ENCODE results near the gene SEMA5A.

Gene SEMA5A

GRCh38 chr5:9376363-9377117 lies 169.3 kb downstream of the SEMA5A start:
- no peak for TF ChIP-seq EZH2phosphoT487 (IDR thresholded peaks at IDR 0.05; ENCODE audit: low read length)
- TF ChIP-seq CTCF (IDR thresholded peaks at IDR 0.05; ENCODE audit: low read length): no peak
- TF ChIP-seq EZH2 (optimal IDR thresholded peaks at IDR 0.05; ENCODE audit: low read depth, low read length): no peak
- Histone ChIP-seq H3K4me1 (ENCODE audit: low read length) (no peaks in the 10 kb centered on the region), H3K27ac (ENCODE audit: low read length) (no peak overlapping the region), H3K4me2 (ENCODE audit: low read depth, low read length) (no peak overlapping the region), H3K27me3 (replicated peaks; ENCODE audit: insufficient read depth, low read length) (no peaks in the 10 kb centered on the region), H4K20me1 (ENCODE audit: insufficient read depth, low read length) (no peaks in the 10 kb centered on the region), H3K36me3 (replicated peaks; ENCODE audit: insufficient read depth, low read length) (no peaks in the 10 kb centered on the region), H3F3A (ENCODE audit: insufficient read depth, low read length) (no peaks in the 10 kb centered on the region), H3K4me3 (ENCODE audit: low read length) (no peak overlapping the region), H3K9me3 (replicated peaks; ENCODE audit: insufficient read depth, low read length) (no peaks in the 10 kb centered on the region), H3K9ac (ENCODE audit: low read length) (no peak overlapping the region), H3K79me2 (ENCODE audit: low read length) (no peaks in the 10 kb centered on the region), H3K9me2 (replicated peaks; ENCODE audit: insufficient read depth, low read length) (no peaks in the 10 kb centered on the region), H2AFZ (ENCODE audit: low read length) (no peak overlapping the region)
- DNase-seq: no peak

- no peak for DNase-seq
- Histone ChIP-seq H3K9ac (ENCODE audit: low read length) (no peak overlapping the region), H3K27me3 (replicated peaks; ENCODE audit: insufficient read depth, low read length) (no peaks in the 10 kb centered on the region), H3K9me2 (replicated peaks; ENCODE audit: insufficient read depth, low read length) (no peaks in the 10 kb centered on the region), H3K27ac (ENCODE audit: low read length) (no peak overlapping the region), H3F3A (ENCODE audit: insufficient read depth, low read length) (no peaks in the 10 kb centered on the region), H2AFZ (ENCODE audit: low read length) (no peak overlapping the region), H4K20me1 (ENCODE audit: insufficient read depth, low read length) (no peaks in the 10 kb centered on the region), H3K36me3 (replicated peaks; ENCODE audit: insufficient read depth, low read length) (no peaks in the 10 kb centered on the region), H3K4me3 (ENCODE audit: low read length) (no peak overlapping the region), H3K4me2 (ENCODE audit: low read depth, low read length) (no peak overlapping the region), H3K4me1 (ENCODE audit: low read length) (no peaks in the 10 kb centered on the region), H3K9me3 (replicated peaks; ENCODE audit: insufficient read depth, low read length) (no peaks in the 10 kb centered on the region), H3K79me2 (ENCODE audit: low read length) (no peaks in the 10 kb centered on the region)
- no peak for TF ChIP-seq EZH2phosphoT487 (IDR thresholded peaks at IDR 0.05; ENCODE audit: low read length)
These were observed 170.1 kb downstream of the SEMA5A start for GRCh38 chr5:9375756-9376155.

GRCh38 chr5:9374025-9374424 lies 171.8 kb downstream of the SEMA5A start:
- Histone ChIP-seq H3K27ac (ENCODE audit: low read length) (no peak overlapping the region), H3K27me3 (replicated peaks; ENCODE audit: insufficient read depth, low read length) (no peaks in the 10 kb centered on the region)

More at GRCh38 chr5:9374025-9374424, 171.8 kb downstream of the SEMA5A start:
- Histone ChIP-seq H2AFZ (ENCODE audit: low read length) (no peak overlapping the region), H3F3A (ENCODE audit: insufficient read depth, low read length) (no peaks in the 10 kb centered on the region), H3K4me3 (ENCODE audit: low read length) (no peak overlapping the region), H4K20me1 (ENCODE audit: insufficient read depth, low read length) (no peaks in the 10 kb centered on the region), H3K4me1 (ENCODE audit: low read length) (no peaks in the 10 kb centered on the region), H3K36me3 (replicated peaks; ENCODE audit: insufficient read depth, low read length) (no peaks in the 10 kb centered on the region), H3K4me2 (ENCODE audit: low read depth, low read length) (no peak overlapping the region), H3K79me2 (ENCODE audit: low read length) (no peaks in the 10 kb centered on the region), H3K9me3 (replicated peaks; ENCODE audit: insufficient read depth, low read length) (no peaks in the 10 kb centered on the region), H3K9me2 (replicated peaks; ENCODE audit: insufficient read depth, low read length) (no peaks in the 10 kb centered on the region), H3K9ac (ENCODE audit: low read length) (no peak overlapping the region)
- DNase-seq: no peak
- TF ChIP-seq CTCF (IDR thresholded peaks at IDR 0.05; ENCODE audit: low read length) (no peak), EZH2phosphoT487 (IDR thresholded peaks at IDR 0.05; ENCODE audit: low read length) (no peak), EZH2 (optimal IDR thresholded peaks at IDR 0.05; ENCODE audit: low read depth, low read length) (no peak)

Measured in MM.1S (cell line).